NCI-H2029 treated with DMSO at 0.1 percent for 48 hours (cell line): Measurements from ENCODE around the gene RNU2-63P.
"Not testable (repeated sequence)": the region's sequence is repeated elsewhere in the genome, so short reads cannot be mapped to it uniquely, and the experiment has no call there.

Experiments
- DNase-seq: peaks from one replicate; lab custom pipeline; 2025; lab: John Stamatoyannopoulos, UW

RNU2-63P gene

GRCh38 chr2:88028931-88029330 lies 12.6 kb upstream of the RNU2-63P start:
- no peak for DNase-seq

GRCh38 chr2:88027697-88028389 lies 11.5 kb upstream of the RNU2-63P start:
- DNase-seq, result no peak

DNA sequence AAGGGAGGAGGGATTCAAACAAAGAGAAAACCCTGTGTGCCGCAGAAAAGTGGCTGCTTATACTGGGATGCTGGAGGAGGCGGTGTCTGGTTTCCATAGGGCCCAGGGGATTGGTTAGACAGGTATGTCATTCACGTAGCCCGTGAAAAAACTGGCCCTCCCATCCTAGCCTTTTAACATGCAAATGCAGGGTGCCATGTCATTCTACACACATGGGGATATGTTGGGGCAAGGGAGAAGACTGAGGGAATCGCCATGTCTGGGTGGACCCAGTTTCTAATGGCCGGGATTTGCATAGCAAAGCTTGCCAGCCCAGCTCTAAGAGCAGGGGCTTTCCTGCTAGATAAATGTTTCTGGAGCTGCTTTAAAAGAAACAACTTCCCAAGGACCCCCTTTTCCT lies 8.2 kb upstream of the RNU2-63P start:
- no peak for DNase-seq

GRCh38 chr2:88022669-88022921 lies 6.2 kb upstream of the RNU2-63P start:
- no peak for DNase-seq

DNA sequence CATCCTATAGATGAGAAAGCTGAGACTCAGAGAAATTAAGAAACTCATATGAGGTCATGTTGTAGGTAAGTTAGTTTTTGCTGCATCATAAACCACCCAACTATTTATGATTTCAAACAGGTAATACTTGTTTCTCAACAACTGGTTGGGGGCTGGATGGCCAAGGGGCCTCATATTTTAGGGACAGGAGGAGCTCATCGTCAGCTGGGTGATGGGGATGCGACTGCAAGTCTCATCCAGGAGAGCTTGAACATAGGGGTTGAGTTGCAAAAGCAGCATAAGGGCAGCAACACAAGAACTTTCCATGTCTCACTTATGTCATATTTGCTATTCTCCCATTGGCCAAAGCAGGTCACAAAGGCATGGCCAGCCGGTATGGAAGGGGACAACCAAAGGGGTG lies 3.6 kb upstream of the RNU2-63P start:
- DNase-seq, result no peak

DNA sequence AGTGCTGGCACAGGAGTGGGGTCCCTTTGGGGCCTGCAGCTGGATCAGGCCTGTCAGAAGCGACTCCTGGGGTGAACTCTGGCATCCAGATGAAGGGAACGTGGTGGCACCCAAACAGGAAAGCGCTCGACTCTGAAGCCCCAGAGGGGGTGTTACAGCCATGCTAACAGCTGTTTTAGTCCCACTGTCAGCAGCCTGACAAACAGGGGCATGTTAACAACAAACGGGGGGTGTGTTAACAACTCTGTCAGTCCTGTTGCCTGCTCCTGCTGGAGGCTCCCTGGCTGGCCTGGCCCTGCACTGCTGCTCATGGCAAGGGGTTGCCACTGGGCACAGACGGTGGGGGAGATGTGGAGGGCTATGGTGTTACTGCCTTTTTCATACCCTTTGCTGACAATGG lies 2.6 kb upstream of the RNU2-63P start:
- DNase-seq, result no peak

GRCh38 chr2:88018077-88018805 lies 1.9 kb upstream of the RNU2-63P start:
- not testable (repeated sequence) for DNase-seq

- not testable (repeated sequence) for DNase-seq
Observed at GRCh38 chr2:88017780-88018038, 1.4 kb upstream of the RNU2-63P start.

DNA sequence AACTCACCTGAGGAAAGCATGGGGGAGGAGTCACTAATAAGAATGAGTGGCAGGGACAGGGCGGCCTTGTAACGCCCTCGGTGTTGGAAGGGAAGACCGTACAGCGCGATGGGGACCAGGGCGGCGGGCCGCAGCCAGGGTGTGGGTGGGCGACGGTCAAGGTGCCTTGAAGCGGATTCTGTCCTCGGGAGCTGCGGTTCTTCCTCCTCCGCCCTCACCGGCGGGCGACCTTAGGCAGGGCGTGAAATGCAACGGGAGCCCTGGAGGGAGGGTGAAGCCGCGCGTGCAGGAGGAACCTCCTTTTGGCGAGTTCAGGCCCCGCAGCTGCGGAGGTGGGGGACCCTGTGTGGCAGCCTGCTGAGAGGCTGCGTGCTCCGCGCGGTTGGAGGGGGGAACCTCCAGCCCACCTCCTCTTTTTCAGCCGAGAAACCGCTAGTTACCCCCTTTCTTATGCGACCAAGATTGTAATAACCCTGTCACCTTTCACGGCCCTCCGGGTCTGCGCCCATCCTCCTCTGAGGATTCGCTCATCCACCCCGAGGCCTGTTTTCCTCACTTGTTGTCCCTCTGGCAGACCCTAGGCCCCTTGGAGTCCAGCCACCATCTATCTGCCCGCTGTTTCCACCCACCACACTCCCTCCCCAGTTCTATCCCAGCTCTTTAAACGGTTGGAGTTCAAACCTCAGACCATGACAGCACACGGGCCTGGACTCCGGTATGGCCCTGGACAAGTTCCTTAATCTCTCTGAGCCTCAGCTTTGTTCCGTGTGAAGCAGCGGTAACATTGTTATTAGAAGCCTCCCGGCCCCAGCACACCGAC lies 823 bp upstream of the RNU2-63P start:
- DNase-seq, result peak; percentile 17

DNA sequence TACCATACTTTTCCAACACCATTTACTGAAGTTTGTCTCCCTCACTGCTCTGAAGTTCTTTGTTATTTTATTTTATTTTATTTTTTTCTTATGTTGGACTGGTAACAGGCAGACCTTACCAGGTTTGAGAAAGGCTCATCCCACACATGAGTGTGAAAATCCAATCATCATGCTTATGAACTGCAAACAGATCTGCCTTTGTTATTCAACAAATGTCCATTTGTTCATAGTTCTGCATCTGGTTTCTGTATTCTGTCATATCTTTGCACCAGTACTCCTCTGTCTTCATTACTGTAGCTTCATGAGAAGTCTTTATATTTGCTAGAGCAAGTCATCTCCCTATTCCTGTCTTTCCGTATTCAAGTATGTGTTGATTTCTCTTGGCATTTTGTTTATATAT lies 5.3 kb downstream of the RNU2-63P start:
- no peak for DNase-seq

GRCh38 chr2:88010136-88010535 lies 6.2 kb downstream of the RNU2-63P start:
- no peak for DNase-seq

DNA sequence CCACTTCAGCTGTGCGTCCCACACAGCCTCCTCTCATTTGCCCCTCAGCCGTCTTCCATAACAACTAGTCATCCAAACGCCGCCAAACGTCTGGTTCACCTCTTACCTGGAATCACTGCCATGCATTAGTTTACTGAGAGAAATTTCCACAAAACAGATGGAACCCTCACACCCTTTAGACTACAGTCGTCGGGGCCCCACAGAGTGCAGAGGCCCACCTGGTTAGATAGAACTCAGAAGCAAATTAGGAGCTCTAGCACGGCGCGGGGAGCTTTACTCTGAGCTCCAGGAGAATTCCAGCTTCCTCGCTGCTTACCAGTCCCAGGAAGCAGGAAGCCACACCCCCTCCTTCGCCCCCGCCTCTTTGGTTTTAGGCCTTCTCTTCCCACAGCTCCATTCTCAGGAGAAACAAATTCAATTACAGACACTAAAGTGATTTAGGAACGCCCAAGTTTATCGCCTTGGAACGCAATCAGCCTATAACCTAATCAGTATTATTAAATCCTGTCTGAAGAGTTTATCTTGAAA lies 9.4 kb downstream of the RNU2-63P start:
- DNase-seq, result no peak

GRCh38 chr2:88005776-88006175 lies 10.6 kb downstream of the RNU2-63P start:
- DNase-seq, result no peak

DNA sequence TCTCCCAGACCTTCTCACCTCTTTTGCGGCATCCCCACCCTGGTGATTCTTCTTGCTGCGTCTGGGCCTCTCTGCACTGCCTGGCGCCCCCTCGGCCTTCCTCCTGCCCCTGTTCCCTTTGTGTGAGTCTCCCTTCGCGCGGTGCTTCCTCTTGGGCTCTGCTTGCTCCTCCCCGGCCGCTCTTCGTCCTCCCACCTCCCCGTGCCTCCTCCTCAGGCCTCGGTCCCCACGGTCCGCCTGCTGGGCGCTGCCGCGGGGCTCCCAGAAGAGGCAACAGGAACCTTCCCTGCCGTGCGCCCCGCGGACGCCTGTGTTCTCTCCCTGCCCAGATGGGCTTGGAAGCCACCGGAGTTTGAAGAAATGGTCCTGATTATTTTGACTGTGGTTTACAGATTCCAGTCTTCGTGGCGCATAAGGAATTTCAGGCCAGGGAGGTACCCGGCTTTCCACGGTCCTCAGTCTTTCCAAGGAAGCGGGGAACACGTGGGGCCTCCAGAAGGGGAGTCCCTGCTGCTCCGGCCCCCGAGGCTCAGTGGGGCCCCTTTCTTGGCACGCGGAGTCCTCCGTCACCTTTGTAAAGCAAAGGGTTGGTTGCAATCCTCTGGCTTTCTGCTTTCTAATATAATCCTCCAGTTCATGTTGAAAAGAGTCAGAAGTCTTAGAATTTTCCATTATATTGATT lies 13.1 kb downstream of the RNU2-63P start:
- no peak for DNase-seq

DNA sequence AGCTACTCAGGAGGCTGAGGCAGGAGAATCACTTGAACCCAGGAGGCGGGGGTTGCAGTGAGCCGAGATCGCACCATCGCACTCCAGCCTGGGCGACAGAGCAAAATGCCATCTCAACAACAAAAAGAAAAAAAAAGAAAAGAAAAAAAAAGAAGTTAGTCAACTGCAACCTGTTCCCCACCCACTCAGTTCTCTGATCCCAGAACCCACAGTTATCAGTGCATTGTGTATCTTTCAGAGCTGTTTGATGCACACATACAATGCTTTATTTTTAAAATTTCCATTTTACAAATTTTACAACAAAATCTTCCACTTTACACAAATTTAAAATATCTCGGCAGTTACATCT lies 14.0 kb downstream of the RNU2-63P start:
- DNase-seq, result no peak

- DNase-seq, result not testable (repeated sequence)
Observed at GRCh38 chr2:88000474-88000873, 15.9 kb downstream of the RNU2-63P start.

GRCh38 chr2:87996570-87996969 lies 19.8 kb downstream of the RNU2-63P start:
- DNase-seq, result no peak

DNA sequence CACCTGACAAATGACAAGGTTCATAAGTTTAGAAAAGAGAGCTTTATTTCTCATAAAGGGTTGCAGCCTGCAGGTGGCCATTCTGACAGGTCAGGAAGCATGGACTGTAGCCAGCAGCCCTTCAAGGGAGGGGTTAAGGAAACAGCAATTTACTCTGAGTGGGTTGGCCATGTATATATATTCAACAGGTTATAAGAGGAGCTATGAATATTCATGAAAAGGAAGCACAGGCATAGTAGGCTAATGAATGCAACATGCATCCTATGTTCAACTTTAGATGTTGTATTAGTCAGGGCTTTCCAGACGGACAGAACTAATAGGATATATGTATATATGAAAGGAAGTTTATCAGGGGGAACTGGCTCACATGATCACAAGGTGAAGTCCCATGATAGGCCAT lies 20.6 kb downstream of the RNU2-63P start:
- no peak for DNase-seq

DNA sequence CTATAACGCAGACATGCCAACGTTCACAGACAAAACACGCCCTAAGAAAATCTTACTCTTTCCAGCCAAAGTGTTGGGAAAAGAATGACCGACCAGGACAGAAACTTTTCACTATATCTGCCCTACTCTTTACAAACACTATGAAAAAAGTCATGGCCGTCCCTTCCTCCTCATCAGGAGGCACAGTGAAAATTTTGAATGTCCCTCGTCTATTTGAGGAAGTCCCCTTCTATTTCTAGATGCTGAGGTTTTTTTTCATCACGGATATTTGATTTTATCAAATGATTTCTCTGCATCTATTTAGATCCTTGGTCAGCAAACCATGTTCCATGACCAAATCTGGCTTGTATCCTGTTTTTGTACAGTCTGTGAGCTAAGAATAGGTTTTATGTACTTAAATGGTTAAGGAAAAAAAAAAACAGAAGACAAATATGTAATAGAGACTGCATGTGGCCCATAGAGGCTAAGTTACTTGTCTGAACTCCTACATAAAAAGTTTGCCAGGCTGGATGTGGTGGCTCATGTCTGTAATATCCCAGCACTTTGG lies 22.0 kb downstream of the RNU2-63P start:
- DNase-seq, result not testable (repeated sequence)

DNA sequence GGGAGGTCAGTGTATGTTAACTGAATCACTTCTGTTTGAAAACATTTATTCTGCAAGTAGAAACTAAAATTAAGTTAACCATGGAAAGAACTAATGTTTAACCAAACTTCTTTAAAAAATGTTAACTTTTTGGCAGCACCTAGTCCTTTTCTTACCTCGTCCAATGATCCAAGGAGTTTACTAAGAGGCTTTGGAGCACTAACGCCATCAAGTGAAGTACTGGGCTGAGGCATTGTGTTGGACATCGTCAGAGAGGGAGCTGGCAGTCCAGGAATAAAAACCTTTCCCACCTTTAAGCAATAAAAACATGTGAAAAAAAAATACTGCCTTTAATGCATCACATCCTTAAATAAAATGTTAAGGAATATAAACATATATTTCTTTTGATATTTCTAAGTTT lies 23.8 kb downstream of the RNU2-63P start:
- DNase-seq, result not testable (repeated sequence)

DNA sequence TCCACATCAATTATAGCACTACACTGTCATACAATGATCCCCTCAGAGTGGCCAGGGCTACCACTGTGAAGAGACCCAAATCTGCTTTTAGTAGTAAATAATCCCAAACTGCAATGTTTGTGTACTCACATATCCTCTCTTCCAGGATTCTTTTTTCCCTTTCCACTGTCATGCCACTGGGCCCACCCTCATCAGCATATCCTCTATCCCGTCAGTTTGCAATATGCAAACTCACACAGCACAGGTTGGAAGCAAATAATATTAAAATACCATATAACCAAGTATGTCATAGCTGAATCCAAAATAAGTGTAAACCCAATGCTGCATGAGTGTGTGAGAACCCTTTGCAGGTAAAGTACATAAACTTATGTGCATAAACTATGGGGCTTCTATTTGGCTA lies 28.9 kb downstream of the RNU2-63P start:
- not testable (repeated sequence) for DNase-seq

DNA sequence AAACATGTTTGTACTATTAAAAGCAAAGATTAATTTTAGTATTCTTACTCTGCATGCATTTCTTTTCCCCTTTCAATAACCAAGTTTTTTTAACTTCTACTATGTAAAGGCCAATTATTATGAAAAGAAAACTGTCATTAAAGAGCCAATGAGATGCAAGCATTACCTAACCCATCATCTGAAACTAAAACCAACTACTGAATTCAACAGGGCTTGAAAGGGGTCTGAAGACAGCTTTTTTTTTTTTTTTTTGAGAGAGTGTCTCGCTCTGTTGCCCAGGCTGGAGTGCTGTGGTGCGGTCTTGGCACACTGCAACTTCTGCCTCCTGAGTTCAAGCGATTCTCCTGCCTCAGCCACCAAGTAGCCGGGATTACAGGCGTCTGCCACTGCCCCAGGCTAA lies 30.4 kb downstream of the RNU2-63P start:
- not testable (repeated sequence) for DNase-seq
